Caki2 (cell line): Measurements from ENCODE around the gene MAP3K8. TPM values are rescaled to one million over a fixed set of nuclear protein-coding genes. Genes with fewer than 3 reads are reported as not detected.
A peak's percentile ranks its signal among the peaks of the same experiment; 100 is the strongest.
"Not testable (repeated sequence)": the region's sequence is repeated elsewhere in the genome, so short reads cannot be mapped to it uniquely, and the experiment has no call there.

Experiments
- DNase-seq: peaks from one replicate; pipeline ENCODE4 v3.0.0-alpha.2; 2015; ENCODE audit warnings: low read depth
- in situ Hi-C: cut with HindIII; loops from 2 replicates; pipeline ENCODE4 v1.10.0; 2016; ENCODE audit warnings: low sequenced_read_pairs, low pct_unique_long_range_greater_than_20kb, mixed read lengths
- total RNA-seq: library from RNA; depleted of rRNA; stranded (reverse); fragments of >200 nt; shearing (Covaris generic); gene quantifications from 2 replicates; pipeline ENCODE4 v1.2.3, GENCODE V29; 2014; ENCODE audit warnings: low replicate concordance

Gene MAP3K8
- total RNA-seq, 1 experiment from 2014 or later, result 6.6 TPM

- DNase-seq, result no peak
- in situ Hi-C loops, result no loop called here
Observed at GRCh38 chr10:30420266-30420665, 13.7 kb upstream of the MAP3K8 start.

DNA sequence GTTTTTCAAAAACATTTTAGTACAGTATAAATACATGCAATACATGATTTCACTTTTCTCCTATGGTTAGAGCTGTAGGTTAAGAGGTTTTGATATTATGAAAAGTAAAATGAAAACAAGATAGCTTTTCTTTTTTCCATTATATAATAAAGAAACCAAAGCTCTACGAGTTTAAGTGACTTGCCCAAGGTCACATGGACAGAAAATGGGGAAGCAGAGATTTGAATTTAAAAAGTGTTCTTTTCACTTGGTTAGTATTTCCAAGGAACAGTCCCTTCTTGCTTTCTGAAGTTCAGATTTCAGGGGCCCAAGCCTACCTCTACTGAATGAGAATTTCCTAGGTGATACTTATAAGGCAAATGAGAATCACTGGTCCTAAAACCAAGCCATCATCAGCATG, 13.2 kb upstream of the MAP3K8 start:
- DNase-seq, result no peak
- in situ Hi-C loops, result no loop called here

DNA sequence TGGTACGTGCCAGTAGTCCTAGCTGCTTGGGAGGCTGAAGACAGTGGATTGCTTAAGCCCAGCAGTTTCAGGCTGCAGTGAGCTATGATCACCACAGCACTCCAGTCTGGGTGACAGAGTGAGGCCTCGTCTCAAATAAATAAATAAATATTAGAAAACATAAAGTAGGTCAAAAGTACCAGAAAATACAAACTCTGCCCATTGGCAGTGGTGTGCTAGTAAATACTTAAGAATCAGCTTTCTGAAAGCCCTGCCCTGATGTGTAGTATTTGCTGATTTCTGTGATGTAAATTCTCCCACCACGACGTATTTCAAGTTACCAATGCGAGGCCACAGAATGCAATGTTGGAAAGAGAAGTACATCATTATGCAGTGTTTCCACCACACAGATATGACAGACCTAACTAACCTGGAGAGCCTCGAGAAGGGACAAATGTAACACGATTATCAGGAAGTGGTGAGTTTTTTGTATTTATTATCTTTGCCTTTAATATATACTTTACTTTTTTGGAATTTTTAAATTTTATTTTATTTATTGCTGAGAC, 11.8 kb upstream of the MAP3K8 start:
- DNase-seq, result no peak
- in situ Hi-C loops, result no loop called here

DNA sequence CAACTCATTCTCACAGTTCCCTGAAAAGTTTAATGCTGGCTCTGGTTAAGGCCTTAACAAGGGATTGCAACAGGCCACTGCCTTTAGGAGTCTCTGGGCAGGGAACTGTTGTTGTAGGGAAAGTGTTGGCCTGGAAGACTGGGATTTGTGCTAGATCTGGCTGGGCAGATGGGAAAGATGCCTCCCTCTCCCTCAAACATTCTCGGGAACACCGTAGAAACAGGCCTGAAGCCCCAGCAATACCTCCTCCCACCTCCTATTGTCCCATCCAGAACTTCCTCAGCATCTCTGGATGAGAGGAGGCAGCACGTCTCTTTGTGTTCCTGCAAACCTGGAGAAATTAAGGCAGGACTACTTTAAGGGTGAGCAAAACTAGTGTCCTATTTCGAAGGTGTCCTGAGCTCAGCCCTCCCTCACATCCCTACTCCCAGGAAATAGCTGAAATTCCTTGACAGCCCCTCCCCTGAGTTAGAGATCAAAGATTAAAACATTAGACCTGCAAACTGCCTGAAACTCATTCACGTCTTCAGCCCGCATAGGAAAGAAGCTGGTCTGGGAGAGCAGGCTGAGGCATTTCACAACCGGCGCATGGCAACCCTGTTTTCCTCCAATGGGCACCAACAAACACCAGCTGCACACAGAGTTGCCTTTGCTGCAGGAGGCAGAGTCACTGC, 10.9 kb upstream of the MAP3K8 start:
- DNase-seq, result peak; percentile 90
- in situ Hi-C loops, result no loop called here

- in situ Hi-C loops, DNase-seq: not testable (repeated sequence)
Observed at GRCh38 chr10:30423655-30424275, 10.2 kb upstream of the MAP3K8 start.

GRCh38 chr10:30425336-30426075, 8.5 kb upstream of the MAP3K8 start:
- in situ Hi-C loops, result no loop called here
- DNase-seq, result no peak

DNA sequence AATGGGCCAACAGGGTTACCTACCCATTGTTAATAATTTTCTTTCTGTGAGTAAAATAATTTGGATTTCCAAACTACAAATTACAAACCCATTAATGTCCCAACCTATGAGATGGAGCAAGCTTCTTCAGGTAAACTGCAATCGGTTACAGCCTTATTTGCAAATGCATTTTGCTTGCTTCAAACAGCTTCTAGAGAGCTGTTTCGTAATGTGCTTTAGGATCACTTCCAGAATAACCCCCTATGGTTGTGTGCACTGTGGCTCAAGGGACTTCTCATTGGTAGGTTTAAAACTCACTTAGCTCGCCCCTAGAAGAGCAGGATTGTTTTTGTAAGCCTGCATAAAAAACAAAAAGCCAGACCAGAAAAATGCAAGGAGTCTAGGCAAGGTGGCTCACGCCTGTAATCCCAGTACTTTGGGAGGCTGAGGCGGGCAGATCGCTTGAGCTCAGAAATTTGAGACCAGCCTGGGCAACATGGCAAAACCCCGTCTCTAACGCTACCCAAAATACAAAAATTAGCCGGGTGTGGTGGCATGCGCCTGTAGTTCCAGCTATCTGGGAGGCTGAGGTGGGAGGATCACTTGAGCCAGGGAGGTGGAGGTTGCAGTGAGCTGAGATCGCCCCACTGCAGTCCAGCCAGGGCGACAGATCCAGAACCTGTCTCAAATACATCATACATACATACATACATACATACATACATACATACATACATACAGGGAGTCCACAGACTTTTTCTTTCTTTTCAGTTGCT, 3.3 kb upstream of the MAP3K8 start:
- in situ Hi-C loops, result no loop called here
- DNase-seq, result no peak

- DNase-seq, result no peak
- in situ Hi-C loops, result no loop called here
Observed at GRCh38 chr10:30431435-30431911, 2.5 kb upstream of the MAP3K8 start.

DNA sequence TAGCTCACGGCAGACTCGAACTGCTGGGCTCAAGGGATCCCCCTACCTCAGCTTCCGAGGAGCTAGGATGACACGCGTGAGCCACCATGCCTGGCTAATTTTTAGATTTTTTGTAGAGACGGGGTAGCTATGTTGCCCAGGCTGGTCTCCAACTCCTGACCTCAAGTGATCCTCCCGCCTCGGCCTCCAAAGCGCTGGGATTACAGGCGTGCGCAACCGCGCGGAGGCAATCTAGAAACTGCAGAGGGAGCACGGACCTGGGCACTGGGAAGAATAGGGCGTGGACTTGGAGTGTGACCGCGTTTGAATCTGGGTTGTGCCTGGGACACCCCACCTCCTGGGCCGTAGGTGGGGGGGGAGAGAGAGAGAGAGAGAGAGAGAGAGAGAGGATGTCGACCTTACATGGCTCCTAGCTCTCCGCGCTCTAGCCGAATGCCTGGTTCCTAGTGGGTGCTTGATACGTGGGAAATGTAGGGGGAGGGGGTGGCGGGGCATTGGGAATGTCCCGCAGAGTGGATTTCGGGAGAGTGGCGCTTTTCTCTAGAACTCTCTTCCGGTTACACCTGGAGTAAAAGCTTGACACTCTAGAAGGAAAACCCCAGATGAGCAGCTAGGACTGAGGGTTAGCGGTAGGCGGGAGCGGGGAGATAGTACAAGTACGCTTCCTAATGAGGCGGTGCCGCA, 1.2 kb upstream of the MAP3K8 start:
- in situ Hi-C loops, result no loop called here
- DNase-seq, result no peak

DNA sequence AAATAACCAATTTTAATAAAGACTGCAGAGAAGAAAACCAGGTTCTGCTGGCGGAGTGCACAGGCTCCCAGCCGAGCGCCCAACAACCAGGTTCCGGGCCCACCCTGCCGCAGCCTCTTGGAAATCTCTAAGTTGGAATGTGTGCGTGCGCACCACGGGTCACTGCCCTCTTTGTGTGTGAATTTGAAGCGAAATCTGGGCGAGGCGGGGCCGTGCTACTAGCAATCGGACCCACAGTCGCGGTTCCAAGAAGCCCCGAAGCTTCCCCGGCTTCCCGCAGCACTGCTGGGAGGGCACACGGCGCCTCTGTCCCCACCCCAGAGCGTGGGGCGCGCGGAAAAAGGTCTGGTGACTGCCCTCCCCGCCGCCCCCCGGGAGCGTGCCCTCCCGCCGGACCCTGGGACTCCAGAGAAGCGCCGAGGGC, 666 bp upstream of the MAP3K8 start:
- DNase-seq, result peak; percentile 88
- in situ Hi-C loops, result no loop called here

DNA sequence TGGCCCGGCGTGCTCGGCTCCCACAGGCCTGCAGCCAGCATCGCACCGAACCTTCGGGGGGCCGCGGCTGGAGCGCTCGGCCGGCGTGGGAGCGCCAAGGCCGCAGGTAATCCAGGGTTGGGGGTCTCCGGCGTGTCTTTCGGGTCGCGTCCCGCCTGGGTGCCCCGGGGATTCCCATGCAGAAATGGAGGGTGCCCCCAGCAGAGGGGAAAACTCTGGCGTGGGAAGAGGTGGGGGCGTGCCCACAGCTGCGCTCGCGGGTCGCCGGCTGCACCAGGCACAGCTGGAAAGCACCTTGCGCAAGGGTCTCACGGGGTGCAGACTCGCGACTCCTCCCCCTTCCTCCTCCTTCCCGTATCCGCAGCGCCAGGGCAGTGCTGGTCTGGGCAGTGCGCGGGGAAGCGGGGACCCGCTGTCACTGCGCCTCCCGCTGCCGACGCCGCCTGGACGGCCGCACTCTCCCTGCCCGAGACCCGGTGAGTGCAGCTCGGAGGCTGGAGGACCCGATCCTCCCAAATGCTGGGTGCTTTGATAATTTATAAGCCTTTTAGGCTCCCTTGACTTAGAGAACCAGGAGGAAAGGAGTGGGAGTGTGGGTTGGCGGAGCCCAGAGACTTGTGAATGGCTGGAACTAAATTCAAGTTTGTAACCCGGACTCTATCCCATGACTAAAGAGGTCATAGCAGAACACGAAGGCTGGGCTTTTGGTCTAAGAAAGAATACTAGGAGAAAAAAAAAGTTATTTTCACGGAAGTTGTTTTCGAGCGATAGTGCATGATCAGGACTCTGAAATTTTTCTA, 489 bp downstream of the MAP3K8 start:
- in situ Hi-C loops, result no loop called here
- peak; percentile 81 for DNase-seq

DNA sequence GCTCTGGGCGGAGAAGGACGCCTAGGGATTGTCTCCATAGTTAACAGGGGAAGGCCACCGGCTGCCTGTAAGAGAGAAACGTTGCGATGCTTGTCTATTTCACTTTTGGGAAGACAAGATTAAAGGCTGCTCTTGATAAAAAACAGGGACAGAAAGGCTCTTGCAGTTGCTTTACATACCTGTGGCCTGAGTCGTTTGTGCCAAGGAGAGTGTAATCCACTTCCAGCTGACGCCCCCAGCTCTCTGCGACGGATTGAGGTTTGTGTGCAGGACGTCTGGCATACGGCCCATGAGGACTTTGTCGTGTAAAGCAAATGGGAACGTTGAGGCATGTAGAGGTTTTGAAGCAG, 1.1 kb downstream of the MAP3K8 start:
- in situ Hi-C loops, result no loop called here
- no peak for DNase-seq

- peak; percentile 19 for DNase-seq
- in situ Hi-C loops, result not testable (repeated sequence)
Observed at GRCh38 chr10:30435499-30436167, 1.6 kb downstream of the MAP3K8 start.

DNA sequence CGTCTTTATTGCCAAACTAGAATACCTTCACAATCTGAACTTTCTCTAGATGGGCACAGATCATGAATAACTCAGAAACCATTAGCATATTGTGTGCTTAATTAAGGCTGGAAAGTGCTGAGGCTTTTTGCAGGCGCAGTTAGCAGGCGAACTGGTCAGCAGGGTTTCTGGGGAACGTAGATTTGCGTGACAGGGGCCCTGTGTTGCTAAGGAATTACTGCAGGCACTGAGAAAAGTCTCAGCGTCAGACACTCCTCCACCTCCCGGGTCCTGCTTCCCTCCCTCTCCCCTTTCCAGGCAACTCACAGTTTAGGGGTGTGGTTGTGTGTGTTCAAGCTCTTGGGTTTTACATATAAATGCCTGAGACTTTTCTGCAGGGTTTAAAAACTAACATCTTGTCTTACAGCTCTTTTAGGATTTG, 2.2 kb downstream of the MAP3K8 start:
- in situ Hi-C loops, result no loop called here
- DNase-seq, result peak; percentile 70

DNA sequence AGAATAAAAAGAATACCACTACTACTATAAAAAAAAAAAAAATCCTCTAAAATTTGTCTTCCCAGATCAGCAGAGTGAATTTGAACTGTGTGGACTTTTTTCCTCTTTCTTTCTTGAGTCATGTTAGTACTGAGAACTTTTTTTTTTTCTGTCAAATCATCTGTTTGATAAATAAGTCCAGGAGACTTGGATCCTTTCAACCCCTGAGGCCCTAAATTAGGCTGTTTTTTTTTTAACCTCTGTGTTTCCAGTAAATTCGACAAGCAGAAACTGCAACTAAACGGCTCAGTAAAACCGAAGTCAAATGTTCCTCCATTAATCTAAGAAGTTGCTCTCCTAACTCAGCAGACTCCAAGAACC, 2.7 kb downstream of the MAP3K8 start:
- in situ Hi-C loops, result no loop called here
- DNase-seq, result no peak

DNA sequence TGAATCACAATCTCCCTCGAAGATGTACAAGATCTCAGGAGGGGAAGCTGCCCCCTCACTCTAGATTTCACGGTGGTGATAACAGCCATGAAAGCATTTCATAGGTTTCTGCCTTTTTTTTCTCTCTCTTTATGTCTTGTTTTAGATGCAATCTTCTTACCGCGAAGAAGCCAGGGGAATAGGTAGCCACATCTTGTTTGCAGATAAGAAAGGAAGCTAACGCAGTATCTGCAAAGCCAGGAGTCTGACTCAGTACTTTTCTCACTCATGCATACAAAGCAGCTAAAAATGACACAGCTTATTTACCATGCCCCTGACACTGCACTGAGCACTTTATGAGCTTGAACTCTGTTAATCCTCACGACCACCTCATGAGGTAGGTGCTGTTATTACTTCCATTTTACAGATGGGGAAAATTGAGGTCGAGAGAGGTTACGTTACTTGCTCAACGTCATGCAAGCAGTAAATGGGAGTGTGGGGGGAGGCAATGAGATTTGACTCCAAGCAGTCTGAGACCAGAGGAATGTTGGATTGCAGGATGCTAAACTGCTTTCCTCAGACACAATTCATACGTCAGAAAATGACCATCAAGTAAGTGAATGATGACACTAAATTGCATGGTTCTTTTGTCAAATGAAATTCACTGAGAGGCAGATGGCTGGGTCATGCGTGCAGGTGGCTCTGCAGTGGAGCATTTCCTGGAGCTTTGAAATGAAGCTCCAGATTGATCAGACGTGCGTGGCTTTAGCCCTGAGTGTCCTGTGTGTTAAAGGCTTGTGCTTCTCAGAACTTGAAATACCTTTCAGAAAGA, 3.3 kb downstream of the MAP3K8 start:
- in situ Hi-C loops, result no loop called here
- peak; percentile 78 for DNase-seq
